GF-D8 (cell line): ENCODE data around the gene CBY2.

Experiments used
- DNase-seq: peaks from one replicate; lab custom pipeline; 2025; lab: John Stamatoyannopoulos, UW

The CBY2 gene

GRCh38 chr13:45702869-45703391, 810 bp downstream of the CBY2 start:
- no peak for DNase-seq

- no peak for DNase-seq
These were observed 2.2 kb downstream of the CBY2 start for GRCh38 chr13:45704211-45704739.

GRCh38 chr13:45704854-45705695, 3.0 kb downstream of the CBY2 start:
- DNase-seq = no peak

GRCh38 chr13:45705918-45706317, 3.8 kb downstream of the CBY2 start:
- DNase-seq = no peak

GRCh38 chr13:45707516-45708100, 5.5 kb downstream of the CBY2 start:
- DNase-seq = no peak

GRCh38 chr13:45711951-45712350, 9.8 kb downstream of the CBY2 start:
- DNase-seq = no peak

- DNase-seq = no peak
These were observed 11.1 kb downstream of the CBY2 start for GRCh38 chr13:45713106-45713690.

- no peak for DNase-seq
These were observed 11.6 kb downstream of the CBY2 start for GRCh38 chr13:45713721-45714120.

GRCh38 chr13:45714170-45714569, 12.1 kb downstream of the CBY2 start:
- no peak for DNase-seq

- no peak for DNase-seq
These were observed 13.2 kb downstream of the CBY2 start for GRCh38 chr13:45715351-45715750.

- DNase-seq = no peak
These were observed 15.2 kb downstream of the CBY2 start for GRCh38 chr13:45717349-45717748.

GRCh38 chr13:45718063-45718462, 15.9 kb downstream of the CBY2 start:
- no peak for DNase-seq

GRCh38 chr13:45718992-45719391, 16.9 kb downstream of the CBY2 start:
- no peak for DNase-seq

GRCh38 chr13:45721203-45721731, 19.1 kb downstream of the CBY2 start:
- no peak for DNase-seq

- DNase-seq = no peak
These were observed 21.7 kb downstream of the CBY2 start for GRCh38 chr13:45723798-45724197.

- no peak for DNase-seq
These were observed 26.6 kb downstream of the CBY2 start for GRCh38 chr13:45728759-45729158.

- no peak for DNase-seq
These were observed 29.3 kb downstream of the CBY2 start for GRCh38 chr13:45731455-45731854.

- no peak for DNase-seq
These were observed 30.8 kb downstream of the CBY2 start for GRCh38 chr13:45732916-45733315.

GRCh38 chr13:45733361-45733760, 31.2 kb downstream of the CBY2 start:
- DNase-seq = no peak

GRCh38 chr13:45737571-45738017, 35.5 kb downstream of the CBY2 start:
- no peak for DNase-seq

- DNase-seq = no peak
These were observed 40.9 kb downstream of the CBY2 start for GRCh38 chr13:45742985-45743384.

- DNase-seq = no peak
These were observed 42.9 kb downstream of the CBY2 start for GRCh38 chr13:45744979-45745378.
